ENCODE results near the gene PTPRS.
"Not testable (repeated sequence)": the region's sequence is repeated elsewhere in the genome, so short reads cannot be mapped to it uniquely, and the experiment has no call there.

The PTPRS gene

DNA sequence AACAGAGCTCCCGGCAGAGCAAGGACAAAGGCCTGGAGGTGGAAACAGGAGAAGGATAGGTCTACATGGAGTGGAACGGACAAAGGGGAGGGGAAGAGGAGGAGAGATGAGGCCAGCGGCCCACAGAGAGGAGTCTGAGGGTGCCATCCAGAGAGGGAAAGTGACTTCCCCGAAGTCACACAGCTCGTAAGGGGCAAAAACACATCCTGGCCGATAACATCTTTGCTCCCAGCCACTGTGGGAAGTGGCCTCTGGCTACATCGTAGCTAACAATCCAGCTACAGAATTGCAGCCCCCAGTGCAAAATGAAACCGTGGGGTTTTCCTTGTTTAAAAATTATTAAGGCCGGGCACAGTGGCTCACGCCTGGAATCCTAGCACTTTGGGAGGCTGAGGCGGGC is 11.5 kb downstream of the PTPRS start:
- TF ChIP-seq CTCF (IDR thresholded peaks at IDR 0.05; ENCODE audit: extremely low read depth, insufficient read depth, missing control alignments) = no peak
- DNase-seq (ENCODE audit: low spot score) = no peak
- in situ Hi-C loops (cut with MboI; ENCODE audit: low pct_unique_long_range_greater_than_20kb, low sequenced_read_pairs, unreplicated experiment) = no loop called here

DNA sequence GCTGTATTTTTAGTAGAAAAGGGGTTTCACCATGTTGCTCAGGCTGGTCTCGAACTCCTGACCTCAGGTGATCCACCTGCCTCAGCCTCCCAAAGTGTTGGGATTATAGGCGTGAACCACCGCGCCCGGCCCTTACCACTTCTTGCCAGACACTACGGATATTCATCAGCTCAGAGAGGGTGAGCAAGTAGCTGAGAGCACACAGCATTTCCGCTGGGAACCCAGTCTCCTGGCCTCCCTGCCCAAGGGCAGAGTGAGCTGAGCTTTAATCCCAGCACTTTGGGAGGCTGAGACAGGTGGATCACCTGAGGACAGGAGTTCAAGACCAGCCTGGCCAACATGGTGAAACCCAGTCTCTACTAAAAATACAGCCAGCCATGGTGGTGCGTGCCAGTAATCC is 12.2 kb downstream of the PTPRS start:
- in situ Hi-C loops (cut with MboI; ENCODE audit: low pct_unique_long_range_greater_than_20kb, low sequenced_read_pairs, unreplicated experiment); DNase-seq (ENCODE audit: low spot score): not testable (repeated sequence)

DNA sequence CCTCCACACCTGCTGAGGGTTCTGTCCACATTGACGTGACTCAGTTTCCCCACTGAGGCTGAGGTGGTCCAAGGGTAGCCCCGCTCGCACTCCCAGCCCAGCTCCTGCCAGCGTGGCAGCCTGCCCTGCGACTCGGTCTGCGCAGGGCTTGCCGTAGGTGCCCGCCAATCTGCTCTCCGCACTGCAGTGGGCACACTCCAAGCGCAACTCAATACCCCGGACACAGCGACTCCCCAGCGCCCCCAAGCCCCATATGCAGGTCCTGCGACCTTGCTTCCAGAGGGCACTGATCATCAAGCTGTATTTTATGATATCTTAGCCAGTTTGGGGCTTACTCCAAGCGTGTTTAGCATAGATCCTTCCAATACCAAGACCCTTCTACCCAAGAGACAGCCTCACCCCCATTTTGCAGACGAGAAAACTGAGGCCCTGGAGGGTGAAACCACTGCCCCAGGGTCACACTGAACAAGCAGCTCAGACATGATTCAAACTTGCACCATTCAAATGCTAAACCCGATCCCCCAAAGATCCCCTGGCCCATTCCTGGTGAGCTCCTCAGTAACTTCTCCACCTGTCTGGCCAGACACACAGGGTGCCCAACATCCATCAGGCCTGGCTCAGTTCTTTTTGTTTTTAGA is 13.5 kb downstream of the PTPRS start:
- DNase-seq (ENCODE audit: low spot score) = no peak
- in situ Hi-C loops (cut with MboI; ENCODE audit: low pct_unique_long_range_greater_than_20kb, low sequenced_read_pairs, unreplicated experiment) = no loop called here

GRCh38 chr19:5326545-5326944 is 14.1 kb downstream of the PTPRS start:
- in situ Hi-C loops (cut with MboI; ENCODE audit: low pct_unique_long_range_greater_than_20kb, low sequenced_read_pairs, unreplicated experiment) = no loop called here
- DNase-seq (ENCODE audit: low spot score) = no peak
- no peak for TF ChIP-seq CTCF (IDR thresholded peaks at IDR 0.05; ENCODE audit: extremely low read depth, insufficient read depth, missing control alignments)

More for the DNA sequence above, 13.5 kb downstream of the PTPRS start:
- no peak for TF ChIP-seq CTCF (IDR thresholded peaks at IDR 0.05; ENCODE audit: extremely low read depth, insufficient read depth, missing control alignments)

DNA sequence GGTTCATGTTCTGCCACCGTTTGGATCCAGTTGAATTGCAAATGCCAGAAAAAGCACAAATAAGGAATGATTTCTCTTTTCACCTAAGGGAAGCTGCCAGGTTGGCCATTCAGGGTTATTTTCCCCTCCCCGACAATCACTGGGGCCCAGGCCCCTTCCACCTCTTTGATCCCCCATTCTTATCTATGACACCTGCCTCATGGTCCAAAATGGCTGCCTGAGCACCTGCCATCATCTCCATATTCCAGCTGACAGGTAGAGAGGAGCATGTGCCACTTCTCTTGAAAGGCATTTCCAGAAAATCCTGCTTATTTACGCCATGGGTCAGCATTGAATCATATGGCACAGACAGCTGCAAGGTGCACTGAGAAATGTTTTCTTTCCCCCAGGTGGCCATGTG is 15.7 kb downstream of the PTPRS start:
- in situ Hi-C loops (cut with MboI; ENCODE audit: low pct_unique_long_range_greater_than_20kb, low sequenced_read_pairs, unreplicated experiment) = no loop called here
- no peak for TF ChIP-seq CTCF (IDR thresholded peaks at IDR 0.05; ENCODE audit: extremely low read depth, insufficient read depth, missing control alignments)
- DNase-seq (ENCODE audit: low spot score) = no peak

DNA sequence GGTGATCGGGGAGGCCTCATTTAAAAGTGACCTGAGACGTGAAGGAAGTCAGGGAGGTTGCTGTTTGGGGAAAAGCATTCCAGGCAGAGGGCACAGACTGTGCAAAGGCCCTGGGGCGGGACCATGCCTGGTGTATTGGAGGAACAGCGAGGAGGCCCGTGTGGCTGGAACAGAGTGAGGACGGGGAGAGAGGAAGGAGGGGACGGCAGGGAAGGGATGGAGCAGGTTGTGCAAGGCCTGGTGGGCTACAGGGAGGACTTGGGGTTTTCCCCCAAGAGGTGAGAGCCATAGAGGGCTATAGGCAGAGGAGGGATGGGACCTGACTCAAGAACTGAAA is 17.2 kb downstream of the PTPRS start:
- TF ChIP-seq CTCF (IDR thresholded peaks at IDR 0.05; ENCODE audit: extremely low read depth, insufficient read depth, missing control alignments) = no peak
- in situ Hi-C loops (cut with MboI; ENCODE audit: low pct_unique_long_range_greater_than_20kb, low sequenced_read_pairs, unreplicated experiment) = no loop called here
- DNase-seq (ENCODE audit: low spot score) = no peak

- peak; percentile 89 for DNase-seq (ENCODE audit: low spot score)
- in situ Hi-C loops (cut with MboI; ENCODE audit: low pct_unique_long_range_greater_than_20kb, low sequenced_read_pairs, unreplicated experiment) = no loop called here
- TF ChIP-seq CTCF (IDR thresholded peaks at IDR 0.05; ENCODE audit: extremely low read depth, insufficient read depth, missing control alignments) = peak; percentile 67
Observed at GRCh38 chr19:5321851-5322681, 18.5 kb downstream of the PTPRS start.
